Skeletal muscle tissue (tissue), 4 donors: Measurements from ENCODE around the gene MAPK12. TPM values are rescaled to one million over a fixed set of nuclear protein-coding genes. Genes with fewer than 3 reads are reported as not detected.

Experiments
- H3K27ac ChIP-seq: one replicate; pipeline ENCODE4 v1.7.0; 2013; ENCODE audit warnings: mild to moderate bottlenecking, low read depth, low read length, inconsistent platforms
- H3K27me3 ChIP-seq, 3 donors: one replicate each; pipeline ENCODE4 v1.7.0; 2013; ENCODE audit warnings: low read length in 3 of 3; ENCODE audit not compliant: control insufficient read depth in 3 of 3, insufficient read depth in 3 of 3
- H3K36me3 ChIP-seq, 3 donors: one replicate each; pipeline ENCODE4 v1.7.0; 2013; ENCODE audit warnings: low read length in 3 of 3; ENCODE audit not compliant: control insufficient read depth in 3 of 3, insufficient read depth in 3 of 3
- H3K4me1 ChIP-seq, 3 donors: one replicate each; pipeline ENCODE4 v1.7.0; 2013; ENCODE audit warnings: low read length in 3 of 3, mild to moderate bottlenecking in 3 of 3; ENCODE audit not compliant: control insufficient read depth in 3 of 3, insufficient read depth in 3 of 3
- H3K4me3 ChIP-seq, 3 donors: one replicate each; pipeline ENCODE4 v1.7.0; 2013; ENCODE audit warnings: low read length in 3 of 3
- H3K9ac ChIP-seq, 3 donors: one replicate each; pipeline ENCODE4 v1.7.0; 2013; ENCODE audit warnings: low read length in 3 of 3, mild to moderate bottlenecking in 3 of 3, moderate library complexity in 2 of 3, low read depth in 1 of 3
- H3K9me3 ChIP-seq, 3 donors: one replicate each; pipeline ENCODE4 v1.7.0; 2013; ENCODE audit warnings: low read length in 3 of 3; ENCODE audit not compliant: control insufficient read depth in 3 of 3
- total RNA-seq: library from RNA; depleted of rRNA; stranded (reverse); fragments of >200 nt; gene quantifications from one replicate; pipeline ENCODE4 v1.2.3, GENCODE V29; 2014
- donor health status: Osteomylitis.

MAPK12 gene
- total RNA-seq, 1 donor from 2014 or later: 18.8 TPM

- Histone ChIP-seq H3K36me3 (peaks cover 23 to 29% (median 23%) of the 10 kb centered on the region in 3 donors), H3K9me3 (no peaks in the 10 kb centered on the region), H3K27ac (no peak overlapping the region), H3K9ac (no peak overlapping the region), H3K27me3 (peaks cover 0 to 7% (median 0%) of the 10 kb centered on the region in 3 donors), H3K4me1 (peaks cover 11 to 14% (median 12%) of the 10 kb centered on the region in 3 donors), H3K4me3 (no peak overlapping the region)
These were observed 28.6 kb upstream of the MAPK12 start for GRCh38 chr22:50289942-50290630.

- Histone ChIP-seq H3K27ac (no peak overlapping the region), H3K36me3 (peaks cover 23 to 33% (median 26%) of the 10 kb centered on the region in 3 donors), H3K4me1 (peaks cover 8 to 12% (median 9%) of the 10 kb centered on the region in 3 donors), H3K9me3 (no peaks in the 10 kb centered on the region), H3K9ac (no peak overlapping the region), H3K27me3 (peaks cover 0 to 7% (median 0%) of the 10 kb centered on the region in 3 donors), H3K4me3 (no peak overlapping the region)
These were observed 27.9 kb upstream of the MAPK12 start for GRCh38 chr22:50289151-50289941.

DNA sequence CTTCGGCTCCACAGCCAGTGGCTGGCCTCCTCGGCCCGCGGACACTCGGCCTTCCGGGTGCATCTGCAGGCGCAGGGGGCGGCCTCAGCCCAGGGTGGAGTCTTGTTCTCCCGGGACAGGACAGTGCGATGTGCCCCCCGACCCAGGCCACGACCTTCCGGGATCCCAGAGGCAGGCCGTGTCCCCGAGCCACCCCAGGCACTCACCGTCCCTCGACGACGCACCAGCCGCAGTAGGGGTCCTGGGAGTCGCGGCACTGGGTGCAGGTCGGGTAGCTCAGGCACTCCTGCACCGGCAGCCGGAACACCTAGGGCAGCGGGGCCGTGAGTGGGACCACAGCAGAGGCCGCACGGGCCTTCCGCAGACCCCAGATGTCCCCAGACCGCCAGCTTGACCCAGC, 26.2 kb upstream of the MAPK12 start:
- no peak overlapping the region for H3K27ac ChIP-seq
- H3K4me1 ChIP-seq: peaks cover 0 to 1% (median 0%) of the 10 kb centered on the region in 3 donors
- no peak overlapping the region for H3K4me3 ChIP-seq
- peaks cover 0 to 7% (median 0%) of the 10 kb centered on the region in 3 donors for H3K27me3 ChIP-seq
- peaks cover 23 to 35% (median 30%) of the 10 kb centered on the region in 3 donors for H3K36me3 ChIP-seq
- H3K9me3 ChIP-seq: no peaks in the 10 kb centered on the region
- H3K9ac ChIP-seq: no peak overlapping the region

- H3K27ac ChIP-seq: no peak overlapping the region
- no peaks in the 10 kb centered on the region for H3K9me3 ChIP-seq
- H3K4me1 ChIP-seq: no peaks in the 10 kb centered on the region
- no peak overlapping the region for H3K9ac ChIP-seq
- peaks cover 25 to 37% (median 30%) of the 10 kb centered on the region in 3 donors for H3K36me3 ChIP-seq
- no peak overlapping the region for H3K4me3 ChIP-seq
- peaks cover 0 to 4% (median 0%) of the 10 kb centered on the region in 3 donors for H3K27me3 ChIP-seq
These were observed 25.3 kb upstream of the MAPK12 start for GRCh38 chr22:50286701-50287318.

GRCh38 chr22:50286275-50286674, 24.8 kb upstream of the MAPK12 start:
- peaks cover 0 to 2% (median 0%) of the 10 kb centered on the region in 3 donors for H3K27me3 ChIP-seq
- peaks cover 30 to 40% (median 31%) of the 10 kb centered on the region in 3 donors for H3K36me3 ChIP-seq
- no peak overlapping the region for H3K9ac ChIP-seq
- no peaks in the 10 kb centered on the region for H3K9me3 ChIP-seq
- H3K4me1 ChIP-seq: no peaks in the 10 kb centered on the region
- no peak overlapping the region for H3K4me3 ChIP-seq
- no peak overlapping the region for H3K27ac ChIP-seq

DNA sequence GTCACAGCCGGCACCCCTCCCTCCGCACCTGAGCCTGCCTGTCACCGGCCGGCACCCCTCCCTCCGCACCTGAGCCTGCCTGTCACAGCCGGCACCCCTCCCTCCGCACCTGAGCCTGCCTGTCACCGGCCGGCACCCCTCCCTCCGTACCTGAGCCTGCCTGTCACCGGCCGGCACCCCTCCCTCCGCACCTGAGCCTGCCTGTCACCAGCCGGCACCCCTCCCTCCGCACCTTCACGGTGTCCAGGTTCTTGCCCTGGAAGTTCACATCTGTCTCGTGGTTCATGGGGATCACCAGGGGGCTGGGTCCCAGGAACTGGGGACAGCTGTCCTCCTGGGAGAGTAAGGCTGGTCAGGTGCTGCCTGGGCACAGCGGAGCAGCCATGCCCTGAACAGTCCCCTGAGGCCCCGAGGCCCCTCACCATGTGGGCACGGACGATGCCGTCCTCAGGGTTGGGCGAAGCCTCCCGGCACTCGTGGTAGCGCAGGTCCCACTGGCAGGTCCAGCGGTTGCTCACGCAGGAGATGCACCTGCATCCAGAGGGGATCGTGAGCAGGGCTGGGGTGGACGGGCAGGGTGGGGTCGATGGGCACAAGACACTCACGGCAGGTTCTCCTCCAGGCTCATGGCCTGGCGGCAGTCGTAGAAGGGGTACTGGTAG, 24.2 kb upstream of the MAPK12 start:
- Histone ChIP-seq H3K36me3 (peaks cover 36 to 45% (median 36%) of the 10 kb centered on the region in 3 donors), H3K4me1 (no peaks in the 10 kb centered on the region), H3K4me3 (no peak overlapping the region), H3K9ac (no peak overlapping the region), H3K27ac (no peak overlapping the region), H3K9me3 (no peaks in the 10 kb centered on the region), H3K27me3 (no peaks in the 10 kb centered on the region)

- Histone ChIP-seq H3K27ac (no peak overlapping the region), H3K9ac (no peak overlapping the region), H3K4me3 (no peak overlapping the region), H3K36me3 (peaks cover 35 to 44% (median 35%) of the 10 kb centered on the region in 3 donors), H3K27me3 (no peaks in the 10 kb centered on the region), H3K4me1 (no peaks in the 10 kb centered on the region), H3K9me3 (no peaks in the 10 kb centered on the region)
These were observed 23.0 kb upstream of the MAPK12 start for GRCh38 chr22:50284479-50284878.

- no peak overlapping the region for H3K9ac ChIP-seq
- H3K4me3 ChIP-seq: no peak overlapping the region
- H3K4me1 ChIP-seq: no peaks in the 10 kb centered on the region
- H3K9me3 ChIP-seq: no peaks in the 10 kb centered on the region
- peaks cover 28 to 44% (median 29%) of the 10 kb centered on the region in 3 donors for H3K36me3 ChIP-seq
- H3K27me3 ChIP-seq: no peaks in the 10 kb centered on the region
- no peak overlapping the region for H3K27ac ChIP-seq
These were observed 22.3 kb upstream of the MAPK12 start for GRCh38 chr22:50283821-50284220.

- Histone ChIP-seq H3K9me3 (no peaks in the 10 kb centered on the region), H3K27ac (no peak overlapping the region), H3K4me1 (no peaks in the 10 kb centered on the region), H3K36me3 (peaks cover 24 to 40% (median 36%) of the 10 kb centered on the region in 3 donors), H3K27me3 (no peaks in the 10 kb centered on the region), H3K9ac (no peak overlapping the region), H3K4me3 (no peak overlapping the region)
These were observed 21.1 kb upstream of the MAPK12 start for GRCh38 chr22:50282361-50283155.
